Measurements from ENCODE around the gene TRIM67.
"Not testable (repeated sequence)": the region's sequence is repeated elsewhere in the genome, so short reads cannot be mapped to it uniquely, and the experiment has no call there.

The TRIM67 gene

DNA sequence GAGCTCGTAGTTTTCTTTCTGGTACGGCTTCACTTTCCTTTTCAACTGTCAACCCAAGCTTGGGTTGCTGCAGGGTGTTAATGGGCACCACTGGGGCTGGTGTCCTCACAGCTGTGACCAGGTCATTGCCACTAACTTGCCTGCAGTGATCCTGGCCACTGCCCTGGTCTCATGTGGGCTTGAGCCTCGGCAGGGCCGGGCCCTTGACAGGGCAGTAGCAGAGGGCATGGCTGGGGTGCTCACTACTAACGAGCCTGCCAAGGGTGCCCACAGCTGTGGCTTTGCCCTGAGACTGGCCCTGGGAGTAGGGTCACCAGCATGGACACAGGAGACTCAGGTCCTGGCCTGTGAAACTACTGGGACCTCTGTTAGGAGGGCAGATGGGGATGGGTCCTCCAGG, 47.7 kb downstream of the TRIM67 start:
- no peak for DNase-seq

DNA sequence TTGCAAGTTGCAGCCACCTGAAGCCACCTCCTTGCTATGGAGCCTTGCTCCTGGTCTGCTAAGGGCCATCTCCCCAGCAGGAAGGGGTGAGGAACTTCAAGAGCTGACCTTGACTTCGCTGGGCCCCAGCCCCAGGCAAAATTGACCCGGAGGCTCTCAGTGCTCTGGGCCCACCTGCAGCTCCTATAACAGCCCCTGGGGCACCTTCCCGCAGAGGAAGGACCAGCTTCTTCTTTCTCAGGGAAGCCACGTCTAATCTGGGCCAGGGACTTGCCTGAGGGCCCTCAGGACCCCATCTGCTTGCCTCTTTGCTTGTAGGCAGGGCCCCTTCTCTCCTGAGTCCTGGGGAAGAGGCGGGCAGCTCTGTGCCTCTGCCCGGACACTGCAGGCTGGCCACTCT, 48.3 kb downstream of the TRIM67 start:
- DNase-seq, result no peak

GRCh38 chr1:231211005-231211857, 49.4 kb downstream of the TRIM67 start:
- peak; percentile 58 for DNase-seq

GRCh38 chr1:231212301-231212700, 50.4 kb downstream of the TRIM67 start:
- not testable (repeated sequence) for DNase-seq

GRCh38 chr1:231213831-231214573, 52.1 kb downstream of the TRIM67 start:
- no peak for DNase-seq

- no peak for DNase-seq
Observed at GRCh38 chr1:231214918-231215680, 53.2 kb downstream of the TRIM67 start.

DNA sequence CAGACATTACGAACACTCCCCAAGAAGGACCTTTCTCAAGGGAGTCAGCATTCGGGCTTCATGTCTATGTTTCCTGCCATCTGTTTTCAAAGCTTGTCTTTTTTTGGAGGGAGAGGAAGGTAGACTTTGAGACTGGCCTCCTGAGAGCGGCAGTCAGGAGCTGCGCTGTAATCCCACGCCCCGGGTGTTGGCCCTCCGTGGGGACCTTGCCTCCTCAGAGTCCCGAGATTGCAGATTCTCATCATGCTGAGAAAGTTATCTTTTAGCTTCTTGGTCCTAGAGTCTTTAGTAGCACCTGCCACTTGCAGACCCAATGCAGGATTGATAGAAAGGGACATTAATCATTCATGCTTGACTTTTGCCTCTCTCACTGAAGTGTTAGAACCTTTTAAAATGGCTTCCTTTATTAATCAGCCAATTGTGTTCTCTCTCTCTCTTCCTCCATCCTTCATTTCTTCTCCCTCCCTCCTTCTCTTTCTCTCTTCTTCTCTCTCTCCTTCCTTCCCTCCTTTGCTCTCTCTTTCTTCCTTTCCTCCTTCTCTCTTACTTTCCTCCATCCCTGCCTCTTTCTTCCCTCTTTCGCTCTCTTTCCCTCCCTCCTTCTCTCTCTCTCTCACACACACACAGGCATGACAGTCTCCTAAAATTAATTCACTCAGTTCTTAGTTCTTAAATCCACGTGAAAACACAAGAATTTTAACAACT, 54.0 kb downstream of the TRIM67 start:
- no peak for DNase-seq

GRCh38 chr1:231216498-231216897, 54.6 kb downstream of the TRIM67 start:
- no peak for DNase-seq

DNA sequence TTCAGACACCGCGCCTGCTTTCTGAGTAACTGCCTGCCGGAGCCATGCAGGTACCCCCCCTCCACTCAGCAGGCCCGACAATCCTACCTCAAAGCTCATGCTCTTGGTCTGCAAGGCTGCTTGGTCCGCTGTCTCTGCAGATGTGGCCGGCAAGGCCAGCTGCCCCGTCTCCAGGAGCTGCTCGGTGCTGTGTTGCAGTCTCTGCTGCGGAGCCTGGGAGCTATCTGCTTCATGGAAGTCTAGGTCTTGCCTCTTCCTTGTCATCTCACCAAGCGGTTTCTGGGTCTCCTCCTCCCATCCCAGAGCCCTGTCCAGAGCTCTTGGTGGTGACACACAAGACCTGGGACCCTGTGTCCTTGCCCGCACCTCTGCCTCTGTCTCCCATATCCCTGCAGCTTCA, 55.2 kb downstream of the TRIM67 start:
- DNase-seq, result no peak

DNA sequence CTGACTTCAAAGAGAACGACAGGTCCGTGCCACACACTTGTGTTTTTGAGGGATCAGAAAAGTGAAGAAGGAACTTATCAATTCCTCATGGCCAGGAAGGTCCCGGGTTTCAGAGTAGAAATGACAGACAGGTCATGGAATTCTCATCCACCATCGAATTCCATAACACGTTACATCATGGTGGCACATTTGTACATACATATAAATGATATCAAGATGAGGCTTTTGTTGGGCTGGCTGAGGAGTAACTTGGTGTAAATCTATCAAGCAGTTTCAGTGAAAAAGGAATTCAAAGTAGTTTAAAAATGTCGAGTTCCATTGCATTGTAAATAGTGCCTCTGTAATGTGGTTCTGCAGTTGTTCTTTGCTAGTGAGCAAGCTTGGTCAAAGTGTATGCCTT, 56.2 kb downstream of the TRIM67 start:
- DNase-seq, result no peak

DNA sequence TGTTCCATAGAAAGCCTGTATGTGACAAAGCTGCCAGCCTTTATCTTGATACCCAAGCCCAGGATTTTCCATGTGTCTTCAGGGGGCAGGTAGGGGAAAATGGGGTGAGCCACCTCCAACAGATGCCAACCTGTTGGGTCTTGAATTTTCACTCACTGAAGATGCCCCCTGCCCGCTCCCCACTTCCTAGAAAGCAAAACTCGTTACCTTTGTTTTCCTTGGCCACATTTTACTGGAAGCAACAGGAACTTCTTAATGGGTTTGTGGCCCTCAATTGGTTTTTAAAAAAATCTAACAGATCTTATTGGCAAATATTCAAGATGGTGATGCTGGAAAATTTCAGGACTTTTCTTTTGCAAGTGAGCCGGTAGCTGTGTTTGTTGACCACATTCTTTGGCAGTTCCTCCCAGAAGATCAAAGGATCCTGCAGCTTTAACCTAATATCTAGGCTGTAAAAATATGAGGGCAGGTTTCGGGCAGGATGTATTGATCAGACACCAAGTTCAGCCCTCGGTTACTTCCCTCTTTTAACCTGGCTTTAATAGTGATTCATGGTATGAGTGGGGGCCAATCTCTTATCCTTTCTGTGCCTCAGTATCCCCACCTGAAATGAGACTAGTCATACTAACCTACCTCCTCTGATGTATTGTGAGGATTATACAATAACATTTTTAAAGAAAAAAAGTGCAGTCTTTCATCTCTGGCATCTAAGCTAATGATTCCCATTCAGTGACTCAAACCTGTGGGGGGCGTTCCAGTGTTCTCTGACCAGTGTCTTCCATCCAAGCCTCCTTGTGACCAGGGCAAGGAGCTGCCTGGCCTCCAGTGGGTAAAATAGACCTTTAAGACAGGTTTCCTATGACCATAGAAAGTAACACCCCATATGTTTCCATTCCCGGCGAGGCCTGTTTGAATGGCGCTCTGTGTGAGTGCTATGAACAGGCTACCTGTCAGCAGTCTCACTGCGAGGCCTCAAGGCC, 57.9 kb downstream of the TRIM67 start:
- DNase-seq, result no peak

DNA sequence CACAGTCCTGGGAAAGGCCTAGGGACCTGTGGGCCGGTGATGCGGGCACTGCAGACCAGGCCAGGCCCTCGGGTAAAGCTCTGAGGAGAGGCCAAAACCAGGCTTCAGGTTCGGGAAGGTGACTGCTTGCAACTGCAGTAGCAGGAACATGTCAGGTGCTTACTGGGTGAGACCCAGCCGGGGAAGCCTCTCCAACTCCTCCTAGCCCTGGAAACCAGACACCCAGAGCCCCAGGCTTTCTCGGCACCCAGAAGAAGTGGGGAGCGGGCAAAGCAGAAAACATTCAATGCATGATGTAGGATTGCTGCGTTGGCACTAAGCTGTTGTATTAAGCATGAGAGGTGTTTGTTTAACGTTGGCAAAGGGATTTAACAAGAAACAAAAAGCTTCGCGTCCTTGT, 58.9 kb downstream of the TRIM67 start:
- DNase-seq, result no peak

DNA sequence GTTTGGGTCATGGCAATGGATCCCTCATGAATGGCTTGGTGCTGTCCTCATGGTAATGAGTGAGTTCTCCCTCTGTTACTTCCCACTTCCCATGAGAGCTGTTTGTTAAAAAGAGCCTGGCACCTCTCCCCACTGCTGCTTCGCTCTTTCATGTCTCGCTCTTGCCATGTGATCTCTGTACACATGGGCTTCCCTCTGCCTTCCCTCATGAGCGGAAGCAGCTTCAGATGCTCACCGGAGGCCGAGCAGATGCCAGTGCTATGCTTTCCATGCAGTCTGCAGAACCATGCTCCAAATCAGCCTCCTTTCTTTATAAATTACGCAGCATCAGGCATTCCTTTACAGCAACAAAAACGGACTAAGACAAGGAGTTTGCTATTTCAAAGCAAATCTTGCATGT, 64.3 kb downstream of the TRIM67 start:
- DNase-seq, result no peak

GRCh38 chr1:231231511-231231910, 69.7 kb downstream of the TRIM67 start:
- DNase-seq, result no peak

DNA sequence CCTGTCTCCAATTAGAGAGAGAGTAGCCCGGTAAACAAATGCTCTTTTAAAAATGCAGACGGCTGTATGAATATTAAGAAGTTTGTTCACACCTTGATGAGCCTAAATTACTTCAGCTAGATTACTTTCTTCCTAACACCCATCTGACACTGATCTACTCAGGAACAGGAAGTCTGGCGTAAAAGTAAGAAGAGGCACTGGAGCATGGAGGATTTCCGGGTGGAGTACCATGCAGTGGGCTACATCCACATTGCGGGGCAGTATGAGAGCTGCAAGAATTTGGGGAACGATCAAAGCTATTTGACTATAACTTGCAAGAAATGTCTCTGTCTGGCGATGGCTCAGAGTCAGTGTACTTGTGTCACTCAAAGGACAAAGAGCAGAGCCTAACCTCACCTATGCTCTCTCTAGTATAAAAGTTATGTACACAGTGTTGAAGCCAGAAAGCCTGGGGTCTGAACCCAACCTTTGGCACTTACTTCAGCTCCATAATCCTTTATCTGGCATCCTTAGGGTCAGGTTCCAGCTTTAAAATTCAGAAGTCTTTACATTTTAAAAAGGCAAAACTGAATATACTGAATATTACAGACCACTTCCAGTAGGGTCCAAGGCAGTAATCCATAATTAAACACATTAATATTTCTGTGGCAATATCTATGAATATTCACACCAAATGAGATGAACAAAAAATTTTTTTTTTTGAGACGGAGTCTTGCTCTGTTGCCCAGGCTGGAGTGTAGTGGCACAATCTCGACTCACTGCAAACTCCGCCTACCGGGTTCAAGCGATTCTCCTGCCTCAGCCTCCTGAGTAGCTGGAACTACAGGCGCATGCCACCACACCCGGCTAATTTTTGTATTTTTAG, 71.2 kb downstream of the TRIM67 start:
- DNase-seq, result no peak

- DNase-seq, result no peak
Observed at GRCh38 chr1:231233735-231234417, 72.0 kb downstream of the TRIM67 start.

DNA sequence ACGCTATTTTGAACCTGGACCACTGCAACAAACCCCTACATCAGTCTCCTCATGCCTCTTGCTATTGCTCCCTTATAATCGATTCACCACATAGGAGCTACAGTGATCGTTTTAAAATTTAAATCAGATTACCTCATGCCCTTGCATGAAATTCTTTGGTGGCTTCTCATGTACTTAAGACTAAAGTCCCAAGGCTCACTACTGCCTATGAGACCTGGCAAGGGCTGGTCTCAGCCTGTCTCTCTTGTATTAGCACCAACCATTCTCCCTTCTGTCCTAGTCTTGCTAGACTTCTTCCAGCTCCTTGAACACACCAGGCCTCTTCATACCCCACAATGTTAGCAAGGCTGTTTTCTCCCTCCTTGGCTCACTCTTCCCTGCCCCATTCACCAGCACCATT, 72.6 kb downstream of the TRIM67 start:
- DNase-seq, result no peak

GRCh38 chr1:231235526-231236207, 73.8 kb downstream of the TRIM67 start:
- DNase-seq, result no peak

DNA sequence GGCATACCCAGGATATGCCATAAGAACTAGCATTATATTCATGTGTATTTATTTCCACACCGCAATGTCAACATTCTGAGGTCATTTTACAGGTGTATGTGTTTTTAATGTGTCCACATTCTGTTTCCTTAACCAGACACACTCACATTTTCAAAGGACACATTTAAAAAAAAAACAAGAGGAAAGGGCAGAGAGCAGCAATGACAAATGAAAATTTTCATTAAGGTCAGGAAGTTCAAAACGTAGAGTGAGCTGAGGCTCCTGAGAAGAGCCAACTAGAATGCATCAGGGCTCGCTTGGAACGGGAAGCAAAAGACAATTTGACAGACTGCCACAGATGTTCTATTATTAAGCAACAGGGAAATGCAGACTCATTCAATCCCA, 74.3 kb downstream of the TRIM67 start:
- peak; percentile 69 for DNase-seq

Data from NCI-H2029 treated with DMSO at 0.1 percent for 48 hours (cell line).